Activated CD4-positive, alpha-beta T cell treated with anti-CD3 and anti-CD28 coated beads for 1 hour (primary cell): ENCODE data around the gene DNAJC16.

Experiments
- DNase-seq: peaks from one replicate; pipeline ENCODE4 v3.0.0-alpha.2; 2020

Gene DNAJC16

GRCh38 chr1:15622712-15623373, 96.2 kb downstream of the DNAJC16 start:
- no peak for DNase-seq

GRCh38 chr1:15623435-15623834, 96.8 kb downstream of the DNAJC16 start:
- DNase-seq, result no peak

- no peak for DNase-seq
Measured at GRCh38 chr1:15624133-15624714, 97.6 kb downstream of the DNAJC16 start.

GRCh38 chr1:15625056-15625917, 98.6 kb downstream of the DNAJC16 start:
- no peak for DNase-seq
